Fibroblast of villous mesenchyme (primary cell): ENCODE data around the gene RGSL1. TPM values are rescaled to one million over a fixed set of nuclear protein-coding genes. Genes with fewer than 3 reads are reported as not detected.
"Not testable (repeated sequence)": the region's sequence is repeated elsewhere in the genome, so short reads cannot be mapped to it uniquely, and the experiment has no call there.

Experiments
- DNase-seq: peaks from one replicate; pipeline ENCODE4 v3.0.0-alpha.2; 2010; ENCODE audit warnings: low read depth
- H3K4me3 ChIP-seq: 2 replicates; pipeline ENCODE4 v1.5.1; 2011; ENCODE audit warnings: low read depth, mild to moderate bottlenecking, low read length
- CTCF ChIP-seq: IDR thresholded peaks from 2 replicates; pipeline ENCODE4 v1.5.1; 2012; ENCODE audit warnings: low read depth, mild to moderate bottlenecking, low read length; ENCODE audit not compliant: insufficient read depth
- total RNA-seq: library from RNA; depleted of rRNA; stranded (reverse); fragments of >200 nt; gene quantifications from 2 replicates; pipeline ENCODE4 v1.2.3, GENCODE V29; 2012

The RGSL1 gene
- total RNA-seq, 1 donor: not detected

- no peak for DNase-seq
- H3K4me3 ChIP-seq: no peak overlapping the region
- no peak for TF ChIP-seq CTCF
These were observed 5.4 kb upstream of the RGSL1 start for GRCh38 chr1:182444497-182444896.

- DNase-seq: peak; percentile 50
- no peak overlapping the region for H3K4me3 ChIP-seq
- TF ChIP-seq CTCF: peak; percentile 74
These were observed 3.8 kb upstream of the RGSL1 start for GRCh38 chr1:182446033-182446669.

GRCh38 chr1:182447124-182447523 lies 2.8 kb upstream of the RGSL1 start:
- not testable (repeated sequence) for H3K4me3 ChIP-seq, DNase-seq

GRCh38 chr1:182447660-182448059 lies 2.3 kb upstream of the RGSL1 start:
- TF ChIP-seq CTCF: no peak

GRCh38 chr1:182453631-182454030 lies 3.7 kb downstream of the RGSL1 start:
- DNase-seq: no peak
- H3K4me3 ChIP-seq: no peak overlapping the region
- no peak for TF ChIP-seq CTCF

More at GRCh38 chr1:182447660-182448059, 2.3 kb upstream of the RGSL1 start:
- no peak for DNase-seq
- H3K4me3 ChIP-seq: no peak overlapping the region

- DNase-seq: no peak
- no peak for TF ChIP-seq CTCF
- no peak overlapping the region for H3K4me3 ChIP-seq
These were observed 7.9 kb downstream of the RGSL1 start for GRCh38 chr1:182457844-182458243.

- DNase-seq: no peak
- H3K4me3 ChIP-seq: no peak overlapping the region
- TF ChIP-seq CTCF: no peak
These were observed 10.0 kb downstream of the RGSL1 start for GRCh38 chr1:182459949-182460348.
